ENCODE results near the gene KRTAP2-3. TPM values are rescaled to one million over a fixed set of nuclear protein-coding genes. Genes with fewer than 3 reads are reported as not detected.
"Not testable (repeated sequence)": the region's sequence is repeated elsewhere in the genome, so short reads cannot be mapped to it uniquely, and the experiment has no call there.

Gene KRTAP2-3
- total RNA-seq, 4 donors from 2014 or later = not detected

- peaks cover 0 to 6% (median 0%) of the 10 kb centered on the region in 3 donors for H3K27me3 ChIP-seq
- intact Hi-C loops (cut with DNase I; ENCODE audit: low total_unique reads) (no loop called here), in situ Hi-C loops (cut with MboI; ENCODE audit: low sequenced_read_pairs in 4 of 4) (loop anchor here in 1 of 4 donors (25.0 kb wide), 1 partner anchor 102 kb away; the partner anchor contains the start of gene KRT39)
- DNase-seq (no peak), ATAC-seq (no peak)
- H3K36me3 ChIP-seq = no peaks in the 10 kb centered on the region
- H3K9me3 ChIP-seq = no peaks in the 10 kb centered on the region
- H3K4me3 ChIP-seq = no peak overlapping the region
- no peaks in the 10 kb centered on the region for H3K4me1 ChIP-seq
- no peak overlapping the region for H3K27ac ChIP-seq
- TF ChIP-seq POLR2A (IDR thresholded peaks at IDR 0.05) (no peak), CTCF (IDR thresholded peaks at IDR 0.05 in 4 of 5, conservative IDR thresholded peaks at IDR 0.05 in 1 of 5) (no peak)
These were observed 4.4 kb upstream of the KRTAP2-3 start for GRCh38 chr17:41064301-41064700.

- Histone ChIP-seq H3K4me1 (no peaks in the 10 kb centered on the region), H3K27ac (no peak overlapping the region), H3K9me3 (no peaks in the 10 kb centered on the region), H3K36me3 (no peaks in the 10 kb centered on the region), H3K4me3 (no peak overlapping the region), H3K27me3 (peaks cover 0 to 14% (median 0%) of the 10 kb centered on the region in 3 donors)
- TF ChIP-seq POLR2A (IDR thresholded peaks at IDR 0.05) (no peak), CTCF (IDR thresholded peaks at IDR 0.05 in 4 of 5, conservative IDR thresholded peaks at IDR 0.05 in 1 of 5) (no peak)
- intact Hi-C loops (cut with DNase I; ENCODE audit: low total_unique reads) (no loop called here), in situ Hi-C loops (cut with MboI; ENCODE audit: low sequenced_read_pairs in 4 of 4) (loop anchor here in 1 of 4 donors (25.0 kb wide), 1 partner anchor 101 kb away; the partner anchor contains the start of gene KRT39)
- no peak for ATAC-seq
- no peak for DNase-seq
These were observed 3.5 kb upstream of the KRTAP2-3 start for GRCh38 chr17:41063449-41063848.

GRCh38 chr17:41061964-41062363 is 2.0 kb upstream of the KRTAP2-3 start:
- no peak overlapping the region for H3K27ac ChIP-seq
- TF ChIP-seq CTCF (IDR thresholded peaks at IDR 0.05 in 4 of 5, conservative IDR thresholded peaks at IDR 0.05 in 1 of 5) (no peak), POLR2A (IDR thresholded peaks at IDR 0.05) (no peak)
- H3K27me3 ChIP-seq = peaks cover 0 to 17% (median 7%) of the 10 kb centered on the region in 3 donors
- no peak for DNase-seq
- intact Hi-C loops (cut with DNase I; ENCODE audit: low total_unique reads) = no loop called here
- in situ Hi-C loops (cut with MboI; ENCODE audit: low sequenced_read_pairs in 4 of 4) = loop anchor here in 1 of 4 donors (25.0 kb wide), 1 partner anchor 100 kb away; the partner anchor contains the start of gene KRT39
- no peaks in the 10 kb centered on the region for H3K36me3 ChIP-seq
- H3K4me1 ChIP-seq = no peaks in the 10 kb centered on the region
- no peak overlapping the region for H3K4me3 ChIP-seq
- H3K9me3 ChIP-seq = no peaks in the 10 kb centered on the region
- ATAC-seq = no peak

- DNase-seq; intact Hi-C loops (cut with DNase I; ENCODE audit: low total_unique reads); H3K4me1 ChIP-seq; H3K9me3 ChIP-seq; ATAC-seq; H3K36me3 ChIP-seq; H3K27ac ChIP-seq; H3K4me3 ChIP-seq: not testable (repeated sequence)
- in situ Hi-C loops (cut with MboI; ENCODE audit: low sequenced_read_pairs in 4 of 4) = loop anchor here in 1 of 4 donors (25.0 kb wide), 1 partner anchor 97 kb away; the partner anchor contains the start of gene KRT39
- H3K27me3 ChIP-seq = peaks cover 0 to 21% (median 7%) of the 10 kb centered on the region in 3 donors
These were observed 450 bp downstream of the KRTAP2-3 start for GRCh38 chr17:41059276-41060051.

- intact Hi-C loops (cut with DNase I; ENCODE audit: low total_unique reads) (no loop called here), in situ Hi-C loops (cut with MboI; ENCODE audit: low sequenced_read_pairs in 4 of 4) (loop anchor here in 1 of 4 donors (25.0 kb wide), 1 partner anchor 96 kb away; the partner anchor contains the start of gene KRT39)
- ATAC-seq (no peak), DNase-seq (no peak)
- Histone ChIP-seq H3K4me1 (no peaks in the 10 kb centered on the region), H3K9me3 (no peaks in the 10 kb centered on the region), H3K27me3 (peaks cover 0 to 18% (median 7%) of the 10 kb centered on the region in 3 donors), H3K4me3 (no peak overlapping the region), H3K27ac (no peak overlapping the region), H3K36me3 (no peaks in the 10 kb centered on the region)
- no peak for TF ChIP-seq CTCF (IDR thresholded peaks at IDR 0.05 in 4 of 5, conservative IDR thresholded peaks at IDR 0.05 in 1 of 5)
- no peak for TF ChIP-seq POLR2A (IDR thresholded peaks at IDR 0.05)
These were observed 1.2 kb downstream of the KRTAP2-3 start for GRCh38 chr17:41058741-41059140.
